GM18870 (cell line): ENCODE data around the gene ZNF346.
"Not testable (repeated sequence)": the region's sequence is repeated elsewhere in the genome, so short reads cannot be mapped to it uniquely, and the experiment has no call there.

Experiments used
- ATAC-seq: cut with Tn5 transposase; IDR thresholded peaks from one replicate; pipeline ENCODE4 v1.9.1; 2021; ENCODE audit warnings: moderate library complexity; ENCODE audit not compliant: unreplicated experiment

ZNF346 gene

GRCh38 chr5:177008716-177009115 is 13.8 kb upstream of the ZNF346 start:
- no peak for ATAC-seq

DNA sequence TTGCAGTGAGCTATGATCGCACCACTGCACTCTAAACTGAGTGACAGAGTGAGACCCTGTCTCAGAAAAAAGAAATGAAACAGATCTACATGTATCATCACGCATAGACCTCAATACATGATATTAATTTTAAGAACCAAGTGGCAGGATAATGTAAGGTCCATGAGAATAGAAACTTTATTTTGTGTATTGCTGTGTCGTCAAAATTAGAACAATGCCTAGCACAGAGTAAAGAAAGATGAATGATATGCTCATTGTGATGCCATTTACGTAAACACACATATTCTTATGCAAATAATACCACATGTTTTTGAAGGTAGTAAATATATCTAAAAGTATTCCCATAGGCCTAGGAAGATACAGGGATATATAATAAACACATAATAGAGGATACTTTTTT is 12.3 kb upstream of the ZNF346 start:
- no peak for ATAC-seq

DNA sequence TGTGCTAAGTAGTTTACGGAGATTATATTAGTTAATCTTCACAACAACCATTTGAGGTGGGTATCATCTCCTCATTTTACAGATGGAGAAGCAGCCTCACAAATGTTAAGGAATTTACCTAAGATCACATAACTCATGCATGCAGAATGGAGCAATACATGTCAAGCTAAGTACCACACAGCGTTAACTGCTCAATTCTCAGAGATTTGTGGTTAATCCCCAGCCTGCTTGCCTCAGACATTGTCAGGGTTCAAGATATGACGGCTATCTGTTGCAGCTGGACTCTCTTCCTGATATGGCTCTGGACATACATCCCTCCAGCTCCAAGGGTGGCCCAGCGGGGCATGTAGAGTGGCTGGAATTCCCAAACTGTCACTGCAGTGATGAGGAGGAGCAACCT is 7.3 kb upstream of the ZNF346 start:
- no peak for ATAC-seq

DNA sequence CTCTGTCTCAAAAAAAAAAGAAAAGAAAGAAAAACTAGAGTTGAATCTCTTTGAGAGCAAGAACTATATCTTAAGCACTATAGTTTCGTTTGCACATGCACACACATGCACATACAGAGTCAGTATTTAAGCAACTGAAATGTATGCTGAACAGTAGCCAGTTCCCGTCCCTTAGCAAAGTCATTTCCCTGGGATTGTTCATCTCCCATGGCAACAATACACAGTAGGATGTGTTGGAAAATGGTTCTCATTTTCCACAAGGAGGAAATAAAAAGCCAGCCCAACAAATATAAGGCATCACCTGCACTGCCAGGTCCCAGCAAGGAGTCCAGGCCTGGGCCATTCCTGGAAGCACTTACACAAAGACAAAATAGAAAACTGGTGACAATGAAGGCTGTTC is 4.2 kb upstream of the ZNF346 start:
- ATAC-seq: no peak

- no peak for ATAC-seq
Observed at GRCh38 chr5:177020033-177020432, 2.5 kb upstream of the ZNF346 start.

GRCh38 chr5:177023303-177023664 is 788 bp downstream of the ZNF346 start:
- ATAC-seq: no peak

DNA sequence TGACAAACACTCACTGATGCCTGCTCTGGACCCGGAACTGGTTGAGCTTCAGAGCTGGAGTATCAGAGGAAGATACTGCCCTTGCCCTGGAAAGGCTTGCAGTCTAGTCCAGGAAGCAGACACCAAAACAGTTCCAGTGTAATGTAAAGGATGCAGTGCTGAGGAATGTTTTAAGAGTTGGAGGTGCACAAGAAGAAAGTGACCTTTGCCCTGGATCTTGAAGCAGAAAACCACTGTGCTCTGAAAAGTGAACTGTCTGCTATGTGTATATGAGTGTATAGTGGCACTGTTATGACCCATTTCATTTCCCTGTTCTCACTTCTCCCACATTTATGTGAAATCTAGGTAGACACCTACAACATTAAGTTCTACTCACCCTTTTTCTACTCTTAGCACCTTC is 2.1 kb downstream of the ZNF346 start:
- ATAC-seq: no peak

- ATAC-seq: no peak
Observed at GRCh38 chr5:177025101-177025601, 2.7 kb downstream of the ZNF346 start.

- no peak for ATAC-seq
Observed at GRCh38 chr5:177027665-177028064, 5.2 kb downstream of the ZNF346 start.

DNA sequence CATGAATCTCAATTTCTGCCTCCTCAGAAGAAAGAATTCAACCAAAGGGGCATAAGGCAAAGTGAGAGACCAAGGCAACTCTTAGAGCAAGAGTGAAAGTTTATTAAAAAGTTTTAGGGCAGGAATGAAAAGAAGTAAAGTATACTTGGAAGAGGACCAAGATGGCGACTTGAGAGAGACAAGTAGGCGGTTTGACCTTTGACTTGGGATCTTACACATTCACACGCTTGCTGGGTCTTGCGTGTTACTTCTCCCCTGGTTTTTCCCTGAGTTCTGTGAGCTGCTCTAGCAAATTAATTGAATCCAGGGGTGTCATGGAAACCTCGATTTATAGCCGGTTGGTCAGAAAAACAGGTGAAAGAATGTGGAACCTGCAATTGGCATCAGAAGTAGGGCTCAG is 7.0 kb downstream of the ZNF346 start:
- no peak for ATAC-seq

- no peak for ATAC-seq
Observed at GRCh38 chr5:177035976-177036375, 13.5 kb downstream of the ZNF346 start.

GRCh38 chr5:177036443-177036842 is 13.9 kb downstream of the ZNF346 start:
- ATAC-seq: no peak

DNA sequence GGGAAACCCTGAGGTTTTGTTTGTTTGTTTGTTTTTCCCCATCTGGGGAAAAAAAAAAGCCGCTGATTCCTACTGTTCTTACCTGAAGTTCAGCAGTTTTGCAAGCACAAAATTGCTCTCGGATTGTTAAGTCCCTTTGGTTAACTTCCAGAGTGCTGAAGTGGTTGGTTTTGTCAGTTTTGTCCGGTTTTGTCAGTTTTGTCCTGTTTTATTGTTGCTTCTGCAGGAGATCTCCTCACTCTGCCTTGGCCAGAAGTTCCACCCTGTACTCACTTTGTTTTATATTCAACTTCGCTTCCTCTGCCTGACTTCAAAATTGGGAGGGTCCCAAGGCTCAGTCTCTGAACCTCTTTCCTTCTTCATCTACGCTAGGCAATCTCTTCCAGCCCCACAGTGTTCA is 14.4 kb downstream of the ZNF346 start:
- no peak for ATAC-seq

GRCh38 chr5:177040814-177041420 is 18.4 kb downstream of the ZNF346 start:
- ATAC-seq: no peak

DNA sequence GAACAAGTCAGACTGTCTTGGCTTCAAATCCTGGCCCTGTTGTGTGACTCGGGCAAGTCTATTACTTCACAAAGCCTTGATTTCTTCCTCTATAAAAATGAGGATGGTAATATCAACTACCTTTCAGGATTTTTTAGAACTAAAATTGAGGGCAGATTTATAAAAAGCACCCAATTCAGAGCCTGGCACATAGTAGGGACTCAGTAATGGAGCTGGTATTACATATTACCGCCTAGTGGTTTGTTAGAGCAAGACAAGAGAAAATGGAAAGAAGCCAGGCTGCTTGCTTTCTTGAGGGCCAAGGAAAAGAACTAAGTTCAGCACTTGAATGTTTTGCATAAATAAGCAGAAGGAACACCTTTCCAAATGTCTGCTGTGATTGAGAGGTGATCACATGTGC is 19.4 kb downstream of the ZNF346 start:
- no peak for ATAC-seq

GRCh38 chr5:177043114-177043513 is 20.6 kb downstream of the ZNF346 start:
- no peak for ATAC-seq

GRCh38 chr5:177043958-177044357 is 21.5 kb downstream of the ZNF346 start:
- no peak for ATAC-seq

GRCh38 chr5:177044641-177045040 is 22.1 kb downstream of the ZNF346 start:
- no peak for ATAC-seq

DNA sequence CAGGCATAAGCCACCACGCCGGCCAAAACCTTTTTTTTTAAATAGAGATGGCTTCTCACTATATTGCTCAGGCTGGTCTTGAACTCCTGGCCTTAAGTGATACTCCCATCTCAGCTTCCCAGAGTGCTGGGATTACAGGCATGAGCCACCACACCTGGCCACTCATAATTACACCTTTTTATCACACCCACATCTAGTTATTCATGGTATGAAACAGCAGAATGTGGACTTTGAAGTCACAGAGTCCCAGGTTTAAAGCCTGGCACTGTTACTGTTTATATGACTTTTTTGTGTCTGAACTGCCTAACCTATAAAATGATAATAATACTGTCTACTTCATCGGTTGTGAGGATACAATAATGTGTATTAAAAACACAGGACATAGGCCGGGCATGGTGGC is 23.1 kb downstream of the ZNF346 start:
- ATAC-seq: no peak

DNA sequence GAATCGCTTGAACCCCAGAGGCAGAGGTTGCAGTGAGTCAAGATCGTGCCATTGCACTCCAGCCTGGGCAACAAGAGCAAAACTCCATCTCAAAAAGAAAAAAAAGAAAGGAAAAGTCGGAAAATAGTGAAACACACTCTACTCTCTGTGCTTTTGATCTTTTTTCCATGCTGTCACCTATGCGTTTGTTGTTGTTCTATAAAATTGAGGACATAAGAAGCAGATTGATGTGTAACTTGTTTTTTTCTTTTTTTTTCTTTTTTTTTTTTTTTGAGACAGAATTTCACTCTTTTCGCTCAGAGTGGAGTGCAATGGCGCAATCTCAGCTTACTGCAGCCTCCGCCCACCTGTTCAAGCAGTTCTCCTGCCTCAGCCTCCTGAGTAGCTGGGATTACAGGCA is 26.0 kb downstream of the ZNF346 start:
- not testable (repeated sequence) for ATAC-seq

GRCh38 chr5:177049285-177049684 is 26.8 kb downstream of the ZNF346 start:
- ATAC-seq: no peak

GRCh38 chr5:177064500-177065277 is 42.2 kb downstream of the ZNF346 start:
- no peak for ATAC-seq

GRCh38 chr5:177065491-177065890 is 43.0 kb downstream of the ZNF346 start:
- ATAC-seq: no peak
